ENCODE data around the gene LHX8. TPM values are rescaled to one million over a fixed set of nuclear protein-coding genes. Genes with fewer than 3 reads are reported as not detected.

Gene LHX8
- total and polyA plus RNA-seq, 12 donors: not detected

GRCh38 chr1:75127916-75128717, 6.1 kb upstream of the LHX8 start:
- Histone ChIP-seq H3K36me3 (replicated peaks in 1 of 2) (no peaks in the 10 kb centered on the region), H3K4me1 (replicated peaks in 1 of 2) (no peaks in the 10 kb centered on the region), H3K4me3 (no peak overlapping the region), H3K27me3 (peaks cover 79% of the 10 kb centered on the region), H3K9me3 (replicated peaks in 1 of 3) (no peaks in the 10 kb centered on the region), H3K27ac (no peak overlapping the region)
- intact Hi-C loops (cut with DNase I): no loop called here
- no peak for DNase-seq
- no peak for TF ChIP-seq POLR2A (IDR thresholded peaks at IDR 0.05)
- TF ChIP-seq, protein P1, sequence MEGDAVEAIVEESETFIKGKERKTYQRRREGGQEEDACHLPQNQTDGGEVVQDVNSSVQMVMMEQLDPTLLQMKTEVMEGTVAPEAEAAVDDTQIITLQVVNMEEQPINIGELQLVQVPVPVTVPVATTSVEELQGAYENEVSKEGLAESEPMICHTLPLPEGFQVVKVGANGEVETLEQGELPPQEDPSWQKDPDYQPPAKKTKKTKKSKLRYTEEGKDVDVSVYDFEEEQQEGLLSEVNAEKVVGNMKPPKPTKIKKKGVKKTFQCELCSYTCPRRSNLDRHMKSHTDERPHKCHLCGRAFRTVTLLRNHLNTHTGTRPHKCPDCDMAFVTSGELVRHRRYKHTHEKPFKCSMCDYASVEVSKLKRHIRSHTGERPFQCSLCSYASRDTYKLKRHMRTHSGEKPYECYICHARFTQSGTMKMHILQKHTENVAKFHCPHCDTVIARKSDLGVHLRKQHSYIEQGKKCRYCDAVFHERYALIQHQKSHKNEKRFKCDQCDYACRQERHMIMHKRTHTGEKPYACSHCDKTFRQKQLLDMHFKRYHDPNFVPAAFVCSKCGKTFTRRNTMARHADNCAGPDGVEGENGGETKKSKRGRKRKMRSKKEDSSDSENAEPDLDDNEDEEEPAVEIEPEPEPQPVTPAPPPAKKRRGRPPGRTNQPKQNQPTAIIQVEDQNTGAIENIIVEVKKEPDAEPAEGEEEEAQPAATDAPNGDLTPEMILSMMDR (IDR thresholded peaks at IDR 0.05): no peak
- WGBS, 4 donors: 6 to 10% (median 8%) methylated on average over 25 to 27 of the region's 27 CpGs

DNA sequence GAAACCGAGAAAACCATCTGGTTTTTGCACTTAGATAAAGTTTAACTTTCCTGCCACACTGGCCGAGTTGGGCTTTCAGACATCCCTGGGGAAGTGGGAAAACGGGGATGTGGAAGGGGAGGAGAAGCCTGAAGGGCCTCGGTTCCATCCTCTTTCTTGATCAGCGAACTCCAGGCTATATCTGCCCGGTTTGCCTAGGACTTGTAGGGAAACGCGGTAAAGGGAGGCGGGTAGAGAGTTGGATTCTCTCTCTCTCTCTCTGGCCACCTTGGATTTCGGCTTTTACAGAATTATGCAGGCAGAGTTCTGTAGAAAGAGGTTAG, 4.6 kb upstream of the LHX8 start:
- no peak for TF ChIP-seq POLR2A (IDR thresholded peaks at IDR 0.05)
- TF ChIP-seq, protein P1 (IDR thresholded peaks at IDR 0.05): no peak
- no peak for DNase-seq
- 3 to 8% (median 5%) methylated on average over 10 of the region's 10 CpGs for WGBS, 4 donors
- no peaks in the 10 kb centered on the region for H3K9me3 ChIP-seq (replicated peaks in 1 of 3)
- no peaks in the 10 kb centered on the region for H3K36me3 ChIP-seq (replicated peaks in 1 of 2)
- no peak overlapping the region for H3K4me3 ChIP-seq
- H3K27me3 ChIP-seq: peaks cover 91% of the 10 kb centered on the region
- H3K4me1 ChIP-seq (replicated peaks in 1 of 2): peaks cover 0 to under 1% of the 10 kb centered on the region in 2 donors
- intact Hi-C loops (cut with DNase I): no loop called here
- H3K27ac ChIP-seq: no peak overlapping the region

DNA sequence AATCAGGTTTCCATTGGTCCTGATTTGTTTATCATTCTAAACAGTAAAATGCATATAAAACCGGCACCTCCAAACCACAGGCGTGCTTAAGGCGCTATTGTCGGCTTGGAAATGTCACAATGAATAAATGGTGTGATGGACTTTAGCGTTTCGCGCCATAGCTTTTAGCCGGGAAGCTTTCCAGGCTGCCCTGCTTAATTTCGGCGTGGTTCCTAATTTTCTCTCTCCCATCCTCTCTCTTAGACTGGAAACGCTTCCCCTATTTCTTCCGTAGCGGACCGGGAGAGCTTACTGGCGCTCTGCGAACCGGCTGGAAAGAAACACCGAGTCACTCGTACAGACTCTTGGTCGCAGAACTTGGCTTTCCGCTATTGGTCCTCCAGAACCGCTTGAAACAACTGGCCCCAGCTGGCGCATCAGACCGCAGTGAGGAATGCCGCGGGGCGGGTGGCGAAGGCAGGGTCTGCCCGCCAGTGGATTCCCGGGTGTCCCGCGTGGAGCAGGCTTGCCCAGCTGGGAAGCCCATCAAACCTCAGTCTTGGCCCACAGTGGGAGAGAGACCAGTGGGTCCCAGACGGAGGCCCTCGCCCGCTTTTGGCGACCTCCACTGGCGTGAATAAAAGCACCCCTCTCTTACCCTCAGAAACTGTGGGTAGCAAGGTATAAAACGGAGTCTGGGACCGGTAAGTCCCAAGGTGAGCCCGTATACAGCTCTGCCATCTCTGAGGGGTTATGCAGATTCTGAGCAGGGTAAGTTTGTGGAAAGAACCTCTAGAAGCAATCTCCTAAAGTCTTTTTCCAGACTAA, 4.0 kb upstream of the LHX8 start:
- no peaks in the 10 kb centered on the region for H3K9me3 ChIP-seq (replicated peaks in 1 of 3)
- H3K27ac ChIP-seq: no peak overlapping the region
- TF ChIP-seq POLR2A (IDR thresholded peaks at IDR 0.05): no peak
- TF ChIP-seq, protein P1 (IDR thresholded peaks at IDR 0.05): no peak
- no peaks in the 10 kb centered on the region for H3K36me3 ChIP-seq (replicated peaks in 1 of 2)
- WGBS, 4 donors: 2 to 5% (median 4%) methylated on average over 20 to 40 of the region's 40 CpGs
- no peak for DNase-seq
- H3K4me1 ChIP-seq (replicated peaks in 1 of 2): peaks cover 2 to 6% of the 10 kb centered on the region in 2 donors
- H3K27me3 ChIP-seq: peaks cover 91% of the 10 kb centered on the region
- H3K4me3 ChIP-seq: no peak overlapping the region
- intact Hi-C loops (cut with DNase I): no loop called here

GRCh38 chr1:75130865-75131564, 3.2 kb upstream of the LHX8 start:
- no peak overlapping the region for H3K4me3 ChIP-seq
- WGBS, 4 donors: 4 to 9% (median 7%) methylated on average over 17 to 36 of the region's 36 CpGs
- DNase-seq: no peak
- H3K27ac ChIP-seq: no peak overlapping the region
- peaks cover 4 to 14% of the 10 kb centered on the region in 2 donors for H3K4me1 ChIP-seq (replicated peaks in 1 of 2)
- intact Hi-C loops (cut with DNase I): no loop called here
- H3K36me3 ChIP-seq (replicated peaks in 1 of 2): no peaks in the 10 kb centered on the region
- TF ChIP-seq, protein P1 (IDR thresholded peaks at IDR 0.05): no peak
- no peak for TF ChIP-seq POLR2A (IDR thresholded peaks at IDR 0.05)
- H3K27me3 ChIP-seq: peaks cover 91% of the 10 kb centered on the region
- H3K9me3 ChIP-seq (replicated peaks in 1 of 3): no peaks in the 10 kb centered on the region

Data from adrenal gland (tissue), 12 donors.